HCT116 (cell line): ENCODE results near the gene SUN3. TPM values are rescaled to one million over a fixed set of nuclear protein-coding genes. Genes with fewer than 3 reads are reported as not detected.

Experiments
- ATAC-seq: fragments of 200-7000 bp; cut with Tn5 transposase; 2 replicates; pipeline ENCODE4 v1.9.1; 2020; ENCODE audit warnings: mild to moderate bottlenecking, moderate library complexity
- BruUV-seq: library from RNA; stranded (reverse); fragments of 400-500 nt; replicated peaks from 2 replicates; lab custom pipeline; 2021; lab: Mats Ljungman, UMichigan
- CTCF ChIA-PET: fragments of 300-600 bp; sonication (Branson Sonifier 250); formaldehyde crosslinking; loops from one replicate; lab custom pipeline; 2021; ENCODE audit warnings: antibody characterized with exemption; lab: Charles Lee
- POLR2A ChIA-PET: fragments of 300-600, 350-600 bp; sonication (Branson Sonifier 250); formaldehyde crosslinking; loops from one replicate; lab custom pipeline; 2021; ENCODE audit warnings: antibody characterized with exemption; lab: Charles Lee
- RAD21 ChIA-PET, 2 experiments: fragments of 300-600 bp; sonication (Branson Sonifier 250); formaldehyde crosslinking; loops; one replicate each; lab custom pipeline; 2023; ENCODE audit warnings: low total read pairs in 2 of 2; ENCODE audit not compliant: uncharacterized antibody in 2 of 2, unreplicated experiment in 2 of 2, low non-redundant PET in 1 of 2; lab: Charles Lee
- DNase-seq: peaks from one replicate; pipeline ENCODE4 v3.0.0-alpha.2; 2010; ENCODE audit warnings: low read depth, low spot score
- H2AFZ ChIP-seq: fragments of 200-600 bp; shearing (Covaris generic), sonication (generic); 2 replicates; pipeline ENCODE4 v1.6.1; 2017; ENCODE audit warnings: low read depth, mixed run types, mixed read lengths, antibody characterized with exemption, low read length; ENCODE audit not compliant: poor library complexity, severe bottlenecking
- H3K27ac ChIP-seq: 2 replicates; pipeline ENCODE4 v1.5.1; 2012; ENCODE audit warnings: low read depth, low read length
- H3K27me3 ChIP-seq: fragments of 200-600 bp; sonication (generic); 2 replicates; pipeline ENCODE4 v1.6.1; 2016; ENCODE audit warnings: mixed run types, low read length, mixed read lengths; ENCODE audit not compliant: insufficient read depth
- H3K36me3 ChIP-seq, 2 experiments: fragments of 200-500 bp in 1 of 2; fragments of 200-600 bp in 1 of 2; sonication (Bioruptor generic) in 1 of 2; sonication (generic) in 1 of 2; 2 replicates each; pipeline versions ENCODE4 v1.5.1 to v1.6.1; 2014 to 2016; ENCODE audit warnings: low read length in 2 of 2, inconsistent platforms in 1 of 2, mixed read lengths in 1 of 2, mixed run types in 1 of 2; ENCODE audit not compliant: insufficient read depth in 2 of 2, control insufficient read depth in 1 of 2
- H3K4me1 ChIP-seq, 2 experiments: fragments of 200-600 bp in 1 of 2; sonication (generic) in 1 of 2; 2 replicates each; pipeline versions ENCODE4 v1.5.1 to v1.6.1; 2012 to 2017; ENCODE audit warnings: low read length in 2 of 2, inconsistent platforms in 1 of 2, mild to moderate bottlenecking in 1 of 2, mixed read lengths in 1 of 2, mixed run types in 1 of 2, moderate library complexity in 1 of 2; ENCODE audit not compliant: insufficient read depth in 2 of 2, control insufficient read depth in 1 of 2
- H3K4me2 ChIP-seq: fragments of 200-600 bp; sonication (generic); 2 replicates; pipeline ENCODE4 v1.6.1; 2017; ENCODE audit warnings: mixed run types, low read length, mixed read lengths
- H3K4me3 ChIP-seq, 2 experiments: fragments of 200-600 bp in 1 of 2; sonication (generic) in 1 of 2; replicated peaks in 1 of 2; 2 replicates each; pipeline ENCODE4 v1.5.1; 2011 to 2016; ENCODE audit warnings: low read length in 2 of 2, control low read depth in 1 of 2, low read depth in 1 of 2, mild to moderate bottlenecking in 1 of 2, mixed read lengths in 1 of 2, mixed run types in 1 of 2
- H3K79me2 ChIP-seq: fragments of 200-600 bp; sonication (generic); 2 replicates; pipeline ENCODE4 v1.6.1; 2017; ENCODE audit warnings: mild to moderate bottlenecking, mixed run types, low read length, moderate library complexity, mixed read lengths; ENCODE audit not compliant: insufficient read depth
- H3K9ac ChIP-seq: fragments of 200-600 bp; sonication (generic); 2 replicates; pipeline ENCODE4 v1.6.1; 2016; ENCODE audit warnings: low read length, mixed read lengths
- H3K9me2 ChIP-seq: fragments of 200-600 bp; sonication (generic), shearing (Covaris generic); 2 replicates; pipeline ENCODE4 v1.6.1; 2017; ENCODE audit warnings: mixed run types, mild to moderate bottlenecking, moderate library complexity; ENCODE audit not compliant: insufficient read depth
- H3K9me3 ChIP-seq, 2 experiments: fragments of 200-500 bp in 1 of 2; fragments of 200-600 bp in 1 of 2; sonication (Bioruptor generic) in 1 of 2; sonication (generic) in 1 of 2; 2 replicates each; pipeline ENCODE4 v1.6.1; 2014 to 2017; ENCODE audit warnings: low read length in 2 of 2, mixed read lengths in 2 of 2, inconsistent platforms in 1 of 2, low read depth in 1 of 2, mild to moderate bottlenecking in 1 of 2, mixed run types in 1 of 2, moderate library complexity in 1 of 2; ENCODE audit not compliant: control insufficient read depth in 1 of 2, insufficient read depth in 1 of 2
- H4K20me1 ChIP-seq: fragments of 200-600 bp; sonication (generic), shearing (Covaris generic); 2 replicates; pipeline ENCODE4 v1.6.1; 2017; ENCODE audit warnings: mixed run types, mild to moderate bottlenecking, moderate library complexity; ENCODE audit not compliant: insufficient read depth
- ATF3 ChIP-seq: IDR thresholded peaks from 2 replicates; pipeline ENCODE4 v1.6.1; 2012
- CBX3 ChIP-seq: IDR thresholded peaks from 2 replicates; pipeline ENCODE4 v1.6.1; 2012; ENCODE audit warnings: low read depth
- CEBPB ChIP-seq: IDR thresholded peaks from 2 replicates; pipeline ENCODE4 v1.6.1; 2012; ENCODE audit warnings: low read depth
- CTCF ChIP-seq, 3 experiments: fragments of 200-600 bp in 1 of 3; sonication (generic) in 1 of 3; IDR thresholded peaks in 2 of 3; conservative IDR thresholded peaks in 1 of 3; 2 replicates each; pipeline ENCODE4 v1.5.1; 2012 to 2017; ENCODE audit warnings: low read depth in 2 of 3, low read length in 2 of 3, antibody characterized with exemption in 1 of 3, borderline replicate concordance in 1 of 3, control low read depth in 1 of 3, mild to moderate bottlenecking in 1 of 3, mixed read lengths in 1 of 3, mixed run types in 1 of 3, moderate library complexity in 1 of 3; ENCODE audit not compliant: insufficient read depth in 1 of 3
- EGR1 ChIP-seq: IDR thresholded peaks from 2 replicates; pipeline ENCODE4 v1.6.1; 2012; ENCODE audit warnings: low read depth
- ELF1 ChIP-seq: IDR thresholded peaks from 2 replicates; pipeline ENCODE4 v1.6.1; 2012; ENCODE audit warnings: low read depth, borderline replicate concordance
- EZH2 ChIP-seq: fragments of 200-600 bp; sonication (generic); IDR thresholded peaks from 2 replicates; pipeline ENCODE4 v1.6.1; 2017; ENCODE audit warnings: antibody characterized with exemption, mixed run types
- EZH2phosphoT487 ChIP-seq: fragments of 200-600 bp; IDR thresholded peaks from 2 replicates; pipeline ENCODE4 v1.6.1; 2018; ENCODE audit warnings: antibody characterized with exemption, borderline replicate concordance
- FOSL1 ChIP-seq: IDR thresholded peaks from 2 replicates; pipeline ENCODE4 v1.6.1; 2012; ENCODE audit warnings: low read depth
- JUND ChIP-seq: IDR thresholded peaks from 2 replicates; pipeline ENCODE4 v1.6.1; 2012
- MAX ChIP-seq: IDR thresholded peaks from 2 replicates; pipeline ENCODE4 v1.6.1; 2012
- POLR2A ChIP-seq: IDR thresholded peaks from 2 replicates; pipeline ENCODE4 v1.7.0; 2011; ENCODE audit warnings: borderline replicate concordance; ENCODE audit not compliant: insufficient read depth, insufficient read length; ENCODE audit errors: extremely low read depth
- POLR2AphosphoS5 ChIP-seq: IDR thresholded peaks from 2 replicates; pipeline ENCODE4 v1.6.1; 2011; ENCODE audit warnings: mild to moderate bottlenecking, low read depth, low read length, moderate library complexity
- RAD21 ChIP-seq: IDR thresholded peaks from 2 replicates; pipeline ENCODE4 v1.6.1; 2012; ENCODE audit warnings: low read depth, mild to moderate bottlenecking
- REST ChIP-seq: IDR thresholded peaks from 2 replicates; pipeline ENCODE4 v1.6.1; 2012; ENCODE audit warnings: low read depth
- SIN3A ChIP-seq: IDR thresholded peaks from 2 replicates; pipeline ENCODE4 v1.6.1; 2012; ENCODE audit warnings: low read depth
- SP1 ChIP-seq: IDR thresholded peaks from 2 replicates; pipeline ENCODE4 v1.6.1; 2012; ENCODE audit warnings: low read depth
- YY1 ChIP-seq: IDR thresholded peaks from 2 replicates; pipeline ENCODE4 v1.6.1; 2011; ENCODE audit warnings: low read length, low read depth, moderate library complexity, mild to moderate bottlenecking; ENCODE audit not compliant: insufficient replicate concordance; ENCODE audit errors: extremely low read depth
- ZFX ChIP-seq: fragments of 450-650 bp; IDR thresholded peaks from 2 replicates; pipeline ENCODE4 v1.6.1; 2017
- ZNF274 ChIP-seq: fragments of 200-500 bp; sonication (Bioruptor generic); IDR thresholded peaks from 2 replicates; pipeline ENCODE4 v1.6.1; 2014; ENCODE audit warnings: mild to moderate bottlenecking, low read depth, low read length, inconsistent platforms
- intact Hi-C: fragments of 100-400 bp; cut with micrococcal nuclease; formaldehyde crosslinking; loops from 2 replicates; pipeline ENCODE4 v1.10.0; 2022
- total RNA-seq: library from RNA; stranded (reverse); gene quantifications from one replicate; pipeline ENCODE4 v1.2.1, GENCODE V29; 2021; ENCODE audit not compliant: unreplicated experiment

The SUN3 gene
- total RNA-seq, 1 experiment from 2014 or later = 4.5 TPM

GRCh38 chr7:47948141-47948790, 80.6 kb downstream of the SUN3 start, which contains the start of gene PKD1L1:
PKD1L1 (minus strand) TSS chr7:47948466; CDS start chr7:47948440, 26 bp downstream.
- no TSS peak for BruUV-seq
- no peak within 1 kb of the TSS for H3K4me3 ChIP-seq
- DNase-seq (no peak), ATAC-seq (no peak)
- H4K20me1 ChIP-seq = no peaks in the 10 kb centered on the region
- no peak within 1 kb of the TSS for H3K4me2 ChIP-seq
- H3K27ac ChIP-seq = no peak within 1 kb of the TSS
- TF ChIP-seq ATF3 (no peak), POLR2A (no peak), EZH2 (no peak), RAD21 (no peak), CBX3 (no peak), FOSL1 (no peak), SP1 (no peak), ELF1 (no peak), POLR2AphosphoS5 (no peak), EGR1 (no peak), YY1 (no peak), ZNF274 (no peak), REST (no peak), EZH2phosphoT487 (no peak), CEBPB (no peak), SIN3A (no peak), ZFX (no peak), JUND (no peak), MAX (no peak), CTCF (IDR thresholded peaks at IDR 0.05 in 2 of 3, conservative IDR thresholded peaks at IDR 0.05 in 1 of 3; ENCODE audit: borderline replicate concordance in 1 of 3, insufficient read depth in 1 of 3, low read depth in 2 of 3, low read length in 2 of 3) (no peak)
- ChIA-PET RAD21 (no interaction called here), CTCF (interaction anchor here (0.6 kb wide), 1 partner anchor 52 kb away, joined by 3 read pairs; no protein-coding TSS in a partner anchor), POLR2A (interaction anchor here (0.9 kb wide), 1 partner anchor 140 kb away, joined by 3 read pairs; the partner anchor contains the start of gene UPP1)
- H3K9me2 ChIP-seq = no peaks in the 10 kb centered on the region
- no peaks in the 10 kb centered on the region for H3K79me2 ChIP-seq
- H3K36me3 ChIP-seq = no peaks in the 10 kb centered on the region
- no peak within 1 kb of the TSS for H3K9ac ChIP-seq
- H2AFZ ChIP-seq = no peak within 1 kb of the TSS
- H3K27me3 ChIP-seq = no peaks in the 10 kb centered on the region
- H3K4me1 ChIP-seq = no peaks in the 10 kb centered on the region
- H3K9me3 ChIP-seq = no peaks in the 10 kb centered on the region
- intact Hi-C loops = loop anchor here (10.0 kb wide), 1 partner anchor 1907 kb away; no protein-coding TSS in a partner anchor
